ENCODE data around the gene HDGFL2. TPM values are rescaled to one million over a fixed set of nuclear protein-coding genes. Genes with fewer than 3 reads are reported as not detected.

Gene HDGFL2
- total RNA-seq (10 to 100 TPM; 23.5 to 45.3 TPM), polyA plus RNA-seq (ENCODE audit: insufficient read length in 2 of 2) (10 to 100 TPM; 83.5 to 91.2 TPM)
- long read RNA-seq, donor 1, transcript HDGFL2-208 (16 exons, 2,281 nt), result major isoform, 8 of 25 reads
- long read RNA-seq, donor 1, transcript HDGFL2-210 (16 exons, 2,255 nt), result minor isoform, 5 of 25 reads
- long read RNA-seq, donor 1, partial matches to known transcripts, result 12 of 25 reads
- long read RNA-seq, donor 1, other reads (novel, unspliced or antisense), result 0 of 25 reads
- long read RNA-seq, donor 2, partial matches to known transcripts, result 0 of 2 reads
- long read RNA-seq, donor 2, other reads (novel, unspliced or antisense), result 0 of 2 reads
- long read RNA-seq, donor 3, partial matches to known transcripts, result 0 of 5 reads
- long read RNA-seq, donor 3, other reads (novel, unspliced or antisense), result 0 of 5 reads
- long read RNA-seq, donor 4, transcript HDGFL2-208 (16 exons, 2,281 nt), result major isoform, 11 of 43 reads
- long read RNA-seq, donor 4, partial matches to known transcripts, result 28 of 43 reads
- long read RNA-seq, donor 4, other reads (novel, unspliced or antisense), result 0 of 43 reads

- H3K36me3 ChIP-seq (ENCODE audit: control insufficient read depth, insufficient read depth, low read length), result peaks cover 28% of the 10 kb centered on the region
- peak within 1 kb of the TSS; percentile 75 for H3K4me3 ChIP-seq (ENCODE audit: low read depth, low read length)
- H3K27me3 ChIP-seq (ENCODE audit: control insufficient read depth, insufficient read depth, low read length), result no peaks in the 10 kb centered on the region
- WGBS (ENCODE audit: insufficient coverage), result 1% methylated on average over 51 of the region's 71 CpGs
- H3K4me1 ChIP-seq (ENCODE audit: control insufficient read depth, insufficient read depth, low read length), result peaks cover 40% of the 10 kb centered on the region
- H3K27ac ChIP-seq (ENCODE audit: low read depth, low read length), result peak within 1 kb of the TSS; percentile 92
- DNase-seq (ENCODE audit: low read depth in 4 of 6, low spot score in 6 of 6), result no peak
- no peaks in the 10 kb centered on the region for H3K9me3 ChIP-seq (ENCODE audit: control insufficient read depth, insufficient read depth, low read length)
Measured at GRCh38 chr19:4472174-4472974, at the start of gene HDGFL2. TSS of gene HDGFL2 (plus strand) at chr19:4472297. CDS start at chr19:4472351, 54 bp downstream.

DNA sequence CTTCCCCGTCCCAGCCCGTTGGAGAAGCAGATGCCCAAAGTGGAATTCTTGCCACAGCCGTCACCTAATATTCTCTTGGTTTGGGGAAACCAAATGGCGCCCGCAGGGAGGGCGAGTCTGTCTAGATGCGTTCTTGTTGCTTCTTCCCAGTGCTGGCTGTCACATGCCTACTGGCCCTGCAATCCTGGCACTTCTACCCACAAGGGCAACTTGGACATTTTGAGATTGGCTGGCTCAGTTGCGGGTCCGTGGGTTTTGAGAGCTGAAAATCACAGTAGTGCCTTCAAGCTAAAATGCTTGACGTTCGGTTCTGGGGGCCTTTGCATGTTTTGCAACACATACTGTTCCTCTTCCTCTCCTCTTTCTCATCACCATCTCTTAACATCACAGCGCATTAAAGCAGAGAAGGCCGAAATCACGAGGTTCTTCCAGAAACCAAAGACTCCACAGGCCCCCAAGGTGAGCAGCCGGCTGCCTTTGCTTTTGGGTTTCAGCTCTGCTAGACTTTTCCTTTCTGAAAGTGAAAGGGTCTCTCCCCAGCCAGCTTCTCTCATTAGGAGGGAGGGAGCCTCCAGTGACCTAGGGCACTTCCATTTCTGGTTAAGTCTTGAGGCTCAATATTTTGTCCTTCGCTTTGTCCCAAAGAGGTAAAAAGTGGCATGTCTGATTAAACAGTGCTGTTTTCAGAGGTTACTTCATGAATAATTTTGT lies 48.5 kb upstream of the HDGFL2 start:
- DNase-seq (ENCODE audit: low read depth in 4 of 6, low spot score in 6 of 6), result no peak
- WGBS (ENCODE audit: insufficient coverage), result 98% methylated on average over 14 of the region's 16 CpGs
- Histone ChIP-seq H3K4me1 (ENCODE audit: control insufficient read depth, insufficient read depth, low read length) (no peaks in the 10 kb centered on the region), H3K9me3 (ENCODE audit: control insufficient read depth, insufficient read depth, low read length) (no peaks in the 10 kb centered on the region), H3K27ac (ENCODE audit: low read depth, low read length) (no peak overlapping the region), H3K4me3 (ENCODE audit: low read depth, low read length) (no peak overlapping the region), H3K36me3 (ENCODE audit: control insufficient read depth, insufficient read depth, low read length) (peaks cover 36% of the 10 kb centered on the region), H3K27me3 (ENCODE audit: control insufficient read depth, insufficient read depth, low read length) (no peaks in the 10 kb centered on the region)

GRCh38 chr19:4425537-4425936 lies 46.6 kb upstream of the HDGFL2 start:
- no peak for DNase-seq (ENCODE audit: low read depth in 4 of 6, low spot score in 6 of 6)
- Histone ChIP-seq H3K4me3 (ENCODE audit: low read depth, low read length) (no peak overlapping the region), H3K4me1 (ENCODE audit: control insufficient read depth, insufficient read depth, low read length) (no peaks in the 10 kb centered on the region), H3K27me3 (ENCODE audit: control insufficient read depth, insufficient read depth, low read length) (no peaks in the 10 kb centered on the region), H3K36me3 (ENCODE audit: control insufficient read depth, insufficient read depth, low read length) (peaks cover 49% of the 10 kb centered on the region), H3K27ac (ENCODE audit: low read depth, low read length) (no peak overlapping the region), H3K9me3 (ENCODE audit: control insufficient read depth, insufficient read depth, low read length) (no peaks in the 10 kb centered on the region)
- 83% methylated on average over 1 of the region's 6 CpGs for WGBS (ENCODE audit: insufficient coverage)

GRCh38 chr19:4428326-4428975 lies 43.6 kb upstream of the HDGFL2 start:
- no peak for DNase-seq (ENCODE audit: low read depth in 4 of 6, low spot score in 6 of 6)
- WGBS (ENCODE audit: insufficient coverage), result 95% methylated on average over 20 of the region's 20 CpGs
- Histone ChIP-seq H3K27me3 (ENCODE audit: control insufficient read depth, insufficient read depth, low read length) (no peaks in the 10 kb centered on the region), H3K36me3 (ENCODE audit: control insufficient read depth, insufficient read depth, low read length) (peaks cover 59% of the 10 kb centered on the region), H3K4me1 (ENCODE audit: control insufficient read depth, insufficient read depth, low read length) (no peaks in the 10 kb centered on the region), H3K27ac (ENCODE audit: low read depth, low read length) (no peak overlapping the region), H3K4me3 (ENCODE audit: low read depth, low read length) (no peak overlapping the region), H3K9me3 (ENCODE audit: control insufficient read depth, insufficient read depth, low read length) (no peaks in the 10 kb centered on the region)

GRCh38 chr19:4429256-4429655 lies 42.8 kb upstream of the HDGFL2 start:
- H3K4me1 ChIP-seq (ENCODE audit: control insufficient read depth, insufficient read depth, low read length), result no peaks in the 10 kb centered on the region
- no peak for DNase-seq (ENCODE audit: low read depth in 4 of 6, low spot score in 6 of 6)
- peaks cover 61% of the 10 kb centered on the region for H3K36me3 ChIP-seq (ENCODE audit: control insufficient read depth, insufficient read depth, low read length)
- H3K9me3 ChIP-seq (ENCODE audit: control insufficient read depth, insufficient read depth, low read length), result no peaks in the 10 kb centered on the region
- no peaks in the 10 kb centered on the region for H3K27me3 ChIP-seq (ENCODE audit: control insufficient read depth, insufficient read depth, low read length)
- no peak overlapping the region for H3K4me3 ChIP-seq (ENCODE audit: low read depth, low read length)
- no peak overlapping the region for H3K27ac ChIP-seq (ENCODE audit: low read depth, low read length)
- 99% methylated on average over 8 of the region's 16 CpGs for WGBS (ENCODE audit: insufficient coverage)

- 93% methylated on average over 12 of the region's 12 CpGs for WGBS (ENCODE audit: insufficient coverage)
- DNase-seq (ENCODE audit: low read depth in 4 of 6, low spot score in 6 of 6), result no peak
- peaks cover 63% of the 10 kb centered on the region for H3K36me3 ChIP-seq (ENCODE audit: control insufficient read depth, insufficient read depth, low read length)
Measured at GRCh38 chr19:4429771-4430171, 42.3 kb upstream of the HDGFL2 start.

DNA sequence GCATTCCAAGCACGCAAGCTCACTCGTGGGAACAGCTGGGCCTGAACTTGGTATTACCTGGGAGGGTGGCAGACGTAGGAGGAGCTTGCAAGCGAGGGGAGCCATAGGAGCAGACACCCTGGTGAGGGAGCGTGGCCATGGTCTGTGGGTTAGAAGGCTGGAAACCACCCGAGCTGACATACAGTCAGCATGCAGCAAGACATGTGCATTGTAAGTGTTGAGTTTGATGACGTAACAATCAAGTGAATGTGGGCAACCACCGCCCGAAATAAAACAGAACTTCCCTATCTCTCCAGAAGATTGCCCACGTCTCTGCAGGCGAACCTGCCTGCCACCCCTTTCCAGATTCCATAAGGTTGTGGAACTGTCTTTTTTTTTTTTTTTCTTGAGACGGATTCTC lies 41.3 kb upstream of the HDGFL2 start:
- 94% methylated on average over 6 of the region's 12 CpGs for WGBS (ENCODE audit: insufficient coverage)
- H3K27ac ChIP-seq (ENCODE audit: low read depth, low read length), result no peak overlapping the region
- H3K9me3 ChIP-seq (ENCODE audit: control insufficient read depth, insufficient read depth, low read length), result no peaks in the 10 kb centered on the region
- H3K36me3 ChIP-seq (ENCODE audit: control insufficient read depth, insufficient read depth, low read length), result peaks cover 68% of the 10 kb centered on the region
- H3K4me1 ChIP-seq (ENCODE audit: control insufficient read depth, insufficient read depth, low read length), result no peaks in the 10 kb centered on the region
- H3K4me3 ChIP-seq (ENCODE audit: low read depth, low read length), result no peak overlapping the region
- H3K27me3 ChIP-seq (ENCODE audit: control insufficient read depth, insufficient read depth, low read length), result no peaks in the 10 kb centered on the region
- DNase-seq (ENCODE audit: low read depth in 4 of 6, low spot score in 6 of 6), result no peak

More at GRCh38 chr19:4429771-4430171, 42.3 kb upstream of the HDGFL2 start:
- no peak overlapping the region for H3K27ac ChIP-seq (ENCODE audit: low read depth, low read length)
- H3K9me3 ChIP-seq (ENCODE audit: control insufficient read depth, insufficient read depth, low read length), result no peaks in the 10 kb centered on the region
- H3K27me3 ChIP-seq (ENCODE audit: control insufficient read depth, insufficient read depth, low read length), result no peaks in the 10 kb centered on the region
- H3K4me3 ChIP-seq (ENCODE audit: low read depth, low read length), result no peak overlapping the region
- H3K4me1 ChIP-seq (ENCODE audit: control insufficient read depth, insufficient read depth, low read length), result no peaks in the 10 kb centered on the region

GRCh38 chr19:4431296-4431695 lies 40.8 kb upstream of the HDGFL2 start:
- no peak overlapping the region for H3K4me3 ChIP-seq (ENCODE audit: low read depth, low read length)
- no peaks in the 10 kb centered on the region for H3K4me1 ChIP-seq (ENCODE audit: control insufficient read depth, insufficient read depth, low read length)
- no peaks in the 10 kb centered on the region for H3K9me3 ChIP-seq (ENCODE audit: control insufficient read depth, insufficient read depth, low read length)
- no peak for DNase-seq (ENCODE audit: low read depth in 4 of 6, low spot score in 6 of 6)
- no peaks in the 10 kb centered on the region for H3K27me3 ChIP-seq (ENCODE audit: control insufficient read depth, insufficient read depth, low read length)
- WGBS (ENCODE audit: insufficient coverage), result 91% methylated on average over 7 of the region's 9 CpGs
- H3K36me3 ChIP-seq (ENCODE audit: control insufficient read depth, insufficient read depth, low read length), result peaks cover 71% of the 10 kb centered on the region
- no peak overlapping the region for H3K27ac ChIP-seq (ENCODE audit: low read depth, low read length)

All from spinal cord (tissue), 10 donors.